Measurements from ENCODE around the gene CXCR3.

- TF ChIP-seq, protein P1, sequence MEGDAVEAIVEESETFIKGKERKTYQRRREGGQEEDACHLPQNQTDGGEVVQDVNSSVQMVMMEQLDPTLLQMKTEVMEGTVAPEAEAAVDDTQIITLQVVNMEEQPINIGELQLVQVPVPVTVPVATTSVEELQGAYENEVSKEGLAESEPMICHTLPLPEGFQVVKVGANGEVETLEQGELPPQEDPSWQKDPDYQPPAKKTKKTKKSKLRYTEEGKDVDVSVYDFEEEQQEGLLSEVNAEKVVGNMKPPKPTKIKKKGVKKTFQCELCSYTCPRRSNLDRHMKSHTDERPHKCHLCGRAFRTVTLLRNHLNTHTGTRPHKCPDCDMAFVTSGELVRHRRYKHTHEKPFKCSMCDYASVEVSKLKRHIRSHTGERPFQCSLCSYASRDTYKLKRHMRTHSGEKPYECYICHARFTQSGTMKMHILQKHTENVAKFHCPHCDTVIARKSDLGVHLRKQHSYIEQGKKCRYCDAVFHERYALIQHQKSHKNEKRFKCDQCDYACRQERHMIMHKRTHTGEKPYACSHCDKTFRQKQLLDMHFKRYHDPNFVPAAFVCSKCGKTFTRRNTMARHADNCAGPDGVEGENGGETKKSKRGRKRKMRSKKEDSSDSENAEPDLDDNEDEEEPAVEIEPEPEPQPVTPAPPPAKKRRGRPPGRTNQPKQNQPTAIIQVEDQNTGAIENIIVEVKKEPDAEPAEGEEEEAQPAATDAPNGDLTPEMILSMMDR (IDR thresholded peaks at IDR 0.05) = no peak
- TF ChIP-seq POLR2A (IDR thresholded peaks at IDR 0.05) = no peak
These were observed 9.1 kb downstream of the CXCR3 start for GRCh38 chrX:71609095-71609750.

Measured in heart left ventricle (tissue), 13 donors.